Measurements from ENCODE around the gene GBP1. TPM values are rescaled to one million over a fixed set of nuclear protein-coding genes. Genes with fewer than 3 reads are reported as not detected.

GBP1 gene, protein sequence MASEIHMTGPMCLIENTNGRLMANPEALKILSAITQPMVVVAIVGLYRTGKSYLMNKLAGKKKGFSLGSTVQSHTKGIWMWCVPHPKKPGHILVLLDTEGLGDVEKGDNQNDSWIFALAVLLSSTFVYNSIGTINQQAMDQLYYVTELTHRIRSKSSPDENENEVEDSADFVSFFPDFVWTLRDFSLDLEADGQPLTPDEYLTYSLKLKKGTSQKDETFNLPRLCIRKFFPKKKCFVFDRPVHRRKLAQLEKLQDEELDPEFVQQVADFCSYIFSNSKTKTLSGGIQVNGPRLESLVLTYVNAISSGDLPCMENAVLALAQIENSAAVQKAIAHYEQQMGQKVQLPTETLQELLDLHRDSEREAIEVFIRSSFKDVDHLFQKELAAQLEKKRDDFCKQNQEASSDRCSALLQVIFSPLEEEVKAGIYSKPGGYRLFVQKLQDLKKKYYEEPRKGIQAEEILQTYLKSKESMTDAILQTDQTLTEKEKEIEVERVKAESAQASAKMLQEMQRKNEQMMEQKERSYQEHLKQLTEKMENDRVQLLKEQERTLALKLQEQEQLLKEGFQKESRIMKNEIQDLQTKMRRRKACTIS
- total RNA-seq: 10.4 and 20.0 TPM in 2 replicates

DNA sequence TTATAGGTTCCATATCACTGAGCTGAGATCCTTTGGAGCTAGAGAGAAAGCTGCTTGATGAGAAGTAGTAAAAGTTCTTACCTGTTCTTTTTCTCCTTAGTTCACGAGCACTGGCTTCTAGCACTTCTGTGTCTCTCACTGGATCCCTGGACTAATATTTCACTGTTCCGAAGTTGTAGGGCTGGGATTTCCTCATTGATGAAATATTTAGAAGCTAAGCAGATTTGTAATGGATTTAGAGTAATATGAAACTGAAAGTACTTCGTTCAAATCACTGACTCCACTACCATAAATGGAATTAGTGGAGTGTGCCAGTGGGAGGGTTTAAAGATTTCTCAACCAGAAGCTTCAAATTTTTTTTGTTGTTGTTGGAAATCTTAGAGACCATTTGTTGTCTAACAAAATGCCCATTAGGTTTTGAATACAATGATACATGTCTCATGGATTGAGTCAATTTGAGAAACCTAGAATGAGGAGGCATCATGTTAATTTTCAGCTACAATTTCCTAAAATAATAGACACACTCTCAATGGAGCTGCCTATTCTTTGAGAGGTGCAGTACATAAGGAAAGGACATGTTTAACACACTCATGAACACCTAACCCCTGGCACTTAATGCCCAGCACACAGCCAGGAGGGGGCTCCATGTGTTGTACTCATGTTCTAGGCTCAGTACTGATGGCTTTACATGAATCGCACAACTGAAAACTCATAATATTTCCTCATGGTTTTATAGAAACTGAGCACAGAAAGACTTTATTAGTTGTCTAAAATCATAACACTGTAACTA lies at the start of gene GBP1:
TSS of gene GBP1 (minus strand) at position 130 of the 790 bp plus-strand sequence. CDS start 1,974 bp downstream, outside the sequence.
- TF ChIP-seq, protein P1, sequence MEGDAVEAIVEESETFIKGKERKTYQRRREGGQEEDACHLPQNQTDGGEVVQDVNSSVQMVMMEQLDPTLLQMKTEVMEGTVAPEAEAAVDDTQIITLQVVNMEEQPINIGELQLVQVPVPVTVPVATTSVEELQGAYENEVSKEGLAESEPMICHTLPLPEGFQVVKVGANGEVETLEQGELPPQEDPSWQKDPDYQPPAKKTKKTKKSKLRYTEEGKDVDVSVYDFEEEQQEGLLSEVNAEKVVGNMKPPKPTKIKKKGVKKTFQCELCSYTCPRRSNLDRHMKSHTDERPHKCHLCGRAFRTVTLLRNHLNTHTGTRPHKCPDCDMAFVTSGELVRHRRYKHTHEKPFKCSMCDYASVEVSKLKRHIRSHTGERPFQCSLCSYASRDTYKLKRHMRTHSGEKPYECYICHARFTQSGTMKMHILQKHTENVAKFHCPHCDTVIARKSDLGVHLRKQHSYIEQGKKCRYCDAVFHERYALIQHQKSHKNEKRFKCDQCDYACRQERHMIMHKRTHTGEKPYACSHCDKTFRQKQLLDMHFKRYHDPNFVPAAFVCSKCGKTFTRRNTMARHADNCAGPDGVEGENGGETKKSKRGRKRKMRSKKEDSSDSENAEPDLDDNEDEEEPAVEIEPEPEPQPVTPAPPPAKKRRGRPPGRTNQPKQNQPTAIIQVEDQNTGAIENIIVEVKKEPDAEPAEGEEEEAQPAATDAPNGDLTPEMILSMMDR (conservative IDR thresholded peaks at IDR 0.05; ENCODE audit: low read depth, low read length): no peak
- H3K4me3 ChIP-seq (ENCODE audit: low read depth, low read length): peak within 1 kb of the TSS; percentile 59
- DNase-seq (ENCODE audit: low read depth): peak; percentile 87

DNA sequence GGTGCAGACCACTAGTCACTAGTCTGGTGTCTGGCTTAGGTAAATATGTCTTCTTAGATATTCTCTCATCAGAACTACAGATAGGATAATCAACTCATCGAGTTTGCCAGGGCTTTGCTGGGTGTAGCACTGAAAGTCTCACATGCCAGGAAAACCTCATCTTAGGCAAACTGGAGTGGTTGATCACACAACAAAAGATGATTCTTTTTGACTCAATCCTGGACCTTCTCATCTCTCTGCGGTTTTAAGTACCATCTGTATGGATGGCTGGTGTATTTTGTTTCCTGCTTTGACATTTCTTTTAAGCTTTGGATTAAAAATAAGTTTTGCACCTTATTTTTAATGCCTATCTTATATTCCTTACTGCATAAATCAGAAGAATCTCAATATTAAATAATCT lies 49.7 kb upstream of the GBP1 start:
- TF ChIP-seq, protein P1 (conservative IDR thresholded peaks at IDR 0.05; ENCODE audit: low read depth, low read length): no peak
- H3K4me3 ChIP-seq (ENCODE audit: low read depth, low read length): no peak overlapping the region
- no peak for DNase-seq (ENCODE audit: low read depth)

DNA sequence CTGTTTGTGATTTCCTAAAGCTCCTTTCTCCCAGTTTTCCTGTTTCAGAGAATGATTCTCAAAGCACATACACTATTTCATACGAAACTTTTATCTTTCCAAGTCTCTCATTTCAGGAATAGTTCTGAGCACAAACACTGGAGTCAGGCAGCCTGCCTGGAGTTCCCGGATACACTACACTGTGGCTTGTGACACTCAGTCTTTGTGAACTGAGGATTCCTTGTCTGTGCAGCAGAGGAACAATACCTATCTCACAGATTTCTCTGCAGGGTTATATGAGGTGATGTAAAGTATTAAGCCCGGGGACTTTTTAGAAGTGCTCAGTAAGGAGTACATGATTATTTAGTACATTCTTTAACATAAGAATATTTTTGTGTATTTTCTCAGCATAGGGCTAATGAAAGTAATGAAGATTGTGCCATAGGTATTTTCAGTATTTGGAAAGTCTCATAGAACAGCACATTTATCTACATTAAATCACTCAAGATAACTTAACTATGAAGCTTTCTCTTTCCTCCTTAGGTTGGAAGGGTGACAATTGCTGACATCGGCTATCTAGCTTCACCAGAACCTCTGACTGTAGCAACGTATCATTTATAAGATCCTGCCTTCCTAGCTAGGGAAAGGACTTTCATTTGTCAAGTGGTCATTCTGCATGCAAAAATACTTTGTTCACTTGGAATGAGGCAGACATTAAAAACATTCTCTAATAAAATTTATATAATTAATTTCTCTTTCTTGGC lies 48.0 kb upstream of the GBP1 start:
- H3K4me3 ChIP-seq (ENCODE audit: low read depth, low read length): no peak overlapping the region
- no peak for DNase-seq (ENCODE audit: low read depth)
- TF ChIP-seq, protein P1 (conservative IDR thresholded peaks at IDR 0.05; ENCODE audit: low read depth, low read length): no peak

DNA sequence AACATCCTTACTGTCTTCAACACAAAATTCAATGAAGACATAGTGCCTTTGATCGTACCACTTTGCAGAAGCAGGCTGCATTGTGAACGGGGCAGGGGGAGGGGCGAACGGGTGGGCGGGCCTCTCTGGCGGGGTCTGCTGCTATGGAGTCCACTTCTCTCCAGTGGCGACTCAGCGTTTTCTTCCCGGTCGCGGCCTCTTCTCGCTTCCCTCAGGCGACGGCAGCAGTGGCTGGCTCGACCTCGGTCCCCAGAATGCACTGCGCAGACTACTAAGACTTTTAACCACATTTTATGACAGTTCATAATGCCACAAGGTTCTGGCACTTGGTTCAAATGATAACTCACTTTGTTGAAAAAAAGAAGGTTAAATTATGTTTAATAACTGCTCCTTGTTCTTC lies 39.7 kb upstream of the GBP1 start:
- TF ChIP-seq, protein P1 (conservative IDR thresholded peaks at IDR 0.05; ENCODE audit: low read depth, low read length): no peak
- no peak overlapping the region for H3K4me3 ChIP-seq (ENCODE audit: low read depth, low read length)
- DNase-seq (ENCODE audit: low read depth): no peak

DNA sequence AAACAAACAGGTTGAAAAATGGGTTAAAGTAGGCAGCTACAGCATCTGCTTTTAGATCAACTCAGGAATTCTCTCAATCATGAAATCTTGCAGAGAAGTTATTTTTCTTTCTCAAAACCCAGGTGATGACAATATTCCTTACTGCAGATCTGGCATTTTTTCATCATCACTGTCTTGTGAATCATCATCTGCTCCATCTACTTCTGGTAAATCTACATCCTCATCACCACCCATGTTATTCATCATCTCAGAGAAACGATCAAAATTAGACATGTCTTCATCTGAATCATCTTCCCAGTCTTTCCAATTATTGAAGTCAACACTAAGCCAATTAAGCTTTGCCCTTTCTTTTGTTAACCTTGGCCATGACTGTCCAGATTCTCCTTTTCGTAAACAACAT lies 39.1 kb upstream of the GBP1 start:
- H3K4me3 ChIP-seq (ENCODE audit: low read depth, low read length): no peak overlapping the region
- no peak for DNase-seq (ENCODE audit: low read depth)
- TF ChIP-seq, protein P1 (conservative IDR thresholded peaks at IDR 0.05; ENCODE audit: low read depth, low read length): no peak

DNA sequence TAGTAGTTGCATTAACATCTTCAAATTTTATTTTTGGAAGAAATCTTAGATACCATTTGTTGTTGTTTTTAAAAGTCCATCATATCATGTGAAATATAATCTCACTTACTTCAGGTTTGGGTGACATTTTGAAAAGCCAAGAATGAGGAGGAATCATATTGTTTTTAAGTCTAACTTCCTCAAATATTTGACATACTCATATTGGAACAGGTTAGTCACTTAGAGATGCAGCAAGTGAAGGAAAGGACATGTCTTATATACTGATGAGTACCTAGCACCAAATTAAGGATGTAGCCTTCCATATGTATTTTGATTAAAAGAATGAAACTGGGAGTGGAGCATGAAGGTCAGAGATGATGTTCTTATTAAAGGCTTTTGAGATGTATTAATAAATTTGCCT lies 37.0 kb upstream of the GBP1 start:
- TF ChIP-seq, protein P1 (conservative IDR thresholded peaks at IDR 0.05; ENCODE audit: low read depth, low read length): no peak

More for the DNA sequence above, 37.0 kb upstream of the GBP1 start:
- DNase-seq (ENCODE audit: low read depth): no peak
- no peak overlapping the region for H3K4me3 ChIP-seq (ENCODE audit: low read depth, low read length)

Data from epithelial cell of proximal tubule (primary cell).